Measurements from ENCODE around the gene ZHX3.

ZHX3 gene

GRCh38 chr20:41231136-41231535 lies 86.4 kb downstream of the ZHX3 start:
- no peak for TF ChIP-seq CTCF (conservative IDR thresholded peaks at IDR 0.05; ENCODE audit: low read depth)
- ChIA-PET POLR2A (ENCODE audit: low non-redundant PET) (no interaction called here), CTCF (interaction anchor here (0.5 to 4.7 kb wide), 6 partner anchors 17 to 108 kb away, joined by 3 to 49 read pairs (median 6); no protein-coding TSS in a partner anchor)
- H3K27ac ChIP-seq: no peak overlapping the region
- no peak for DNase-seq (ENCODE audit: low spot score)

DNA sequence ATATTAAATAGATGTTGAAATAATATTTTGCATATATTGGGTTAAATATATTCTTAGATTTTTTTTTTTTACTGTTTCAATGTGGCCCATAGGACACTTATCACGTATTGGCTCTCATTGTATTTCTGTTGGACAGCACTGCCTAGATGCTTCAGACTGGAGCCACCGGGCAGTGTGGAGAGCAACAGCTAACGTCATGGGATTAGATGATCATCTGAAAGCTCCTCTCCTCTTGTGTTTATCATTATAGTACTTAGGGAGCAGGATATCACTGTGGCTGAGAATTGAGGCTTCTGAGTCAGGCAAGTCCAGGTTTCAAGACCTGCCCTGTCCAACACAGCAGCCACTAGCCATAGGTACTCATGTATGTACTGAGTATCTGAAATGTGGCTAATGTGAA lies 87.4 kb downstream of the ZHX3 start:
- no peak overlapping the region for H3K27ac ChIP-seq
- POLR2A ChIA-PET (ENCODE audit: low non-redundant PET): no interaction called here
- no peak for TF ChIP-seq CTCF (conservative IDR thresholded peaks at IDR 0.05; ENCODE audit: low read depth)
- CTCF ChIA-PET: interaction anchor here (0.5 to 0.6 kb wide), 2 partner anchors 41 to 1155 kb away, joined by 3 to 4 read pairs; no protein-coding TSS in a partner anchor
- DNase-seq (ENCODE audit: low spot score): no peak

- H3K27ac ChIP-seq: no peak overlapping the region
- ChIA-PET POLR2A (ENCODE audit: low non-redundant PET) (no interaction called here), CTCF (interaction anchor here (0.6 kb wide), 1 partner anchor 23 kb away, joined by 3 read pairs; no protein-coding TSS in a partner anchor)
- DNase-seq (ENCODE audit: low spot score): no peak
- no peak for TF ChIP-seq CTCF (conservative IDR thresholded peaks at IDR 0.05; ENCODE audit: low read depth)
Measured at GRCh38 chr20:41229259-41229658, 88.3 kb downstream of the ZHX3 start.

- no peak overlapping the region for H3K27ac ChIP-seq
- DNase-seq (ENCODE audit: low spot score): no peak
- POLR2A ChIA-PET (ENCODE audit: low non-redundant PET): no interaction called here
- CTCF ChIA-PET: no interaction called here
- TF ChIP-seq CTCF (conservative IDR thresholded peaks at IDR 0.05; ENCODE audit: low read depth): no peak
Measured at GRCh38 chr20:41228858-41229257, 88.7 kb downstream of the ZHX3 start.

- no peak overlapping the region for H3K27ac ChIP-seq
- TF ChIP-seq CTCF (conservative IDR thresholded peaks at IDR 0.05; ENCODE audit: low read depth): no peak
- no peak for DNase-seq (ENCODE audit: low spot score)
- POLR2A ChIA-PET (ENCODE audit: low non-redundant PET): no interaction called here
- CTCF ChIA-PET: interaction anchor here (0.6 to 1.7 kb wide), 4 partner anchors 37 to 114 kb away, joined by 3 to 5 read pairs (median 4); partner anchors contain the start of gene LPIN3
Measured at GRCh38 chr20:41226426-41226825, 91.1 kb downstream of the ZHX3 start.

DNA sequence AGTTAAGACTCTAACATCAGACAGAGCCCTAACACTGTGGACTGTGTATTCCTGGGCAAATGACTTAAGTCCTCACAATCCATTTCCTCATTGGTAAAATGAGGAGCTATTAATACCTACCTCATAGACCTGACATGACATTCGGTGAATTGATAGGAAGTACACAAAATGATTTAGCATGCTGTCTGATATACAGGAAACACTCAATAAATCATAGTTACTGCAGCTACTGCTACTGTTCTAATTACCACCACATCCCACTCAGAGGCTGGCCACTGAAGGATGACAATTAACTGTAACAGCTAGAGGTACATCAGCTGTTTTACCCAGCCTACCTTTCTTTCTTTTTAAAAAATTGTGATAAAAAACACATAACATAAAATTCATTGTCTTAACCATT lies 92.4 kb downstream of the ZHX3 start:
- H3K27ac ChIP-seq: no peak overlapping the region
- CTCF ChIA-PET: interaction anchor here (0.6 to 2.2 kb wide), 3 partner anchors 8 to 52 kb away, joined by 3 to 10 read pairs (median 3); no protein-coding TSS in a partner anchor
- no peak for TF ChIP-seq CTCF (conservative IDR thresholded peaks at IDR 0.05; ENCODE audit: low read depth)
- POLR2A ChIA-PET (ENCODE audit: low non-redundant PET): no interaction called here
- no peak for DNase-seq (ENCODE audit: low spot score)
